K562 (cell line): ENCODE results near the gene SLC35G6.

Experiments used
- AFF1 ChIP-seq, 2 experiments: fragments of 450-650 bp; IDR thresholded peaks; 2 replicates each; pipeline ENCODE4 v1.6.1; 2018; ENCODE audit warnings: mild to moderate bottlenecking in 2 of 2, low read depth in 1 of 2; ENCODE audit not compliant: partially characterized antibody in 2 of 2
- MAX ChIP-seq: sonication (generic); formaldehyde crosslinking; IDR thresholded peaks from 2 replicates; pipeline ENCODE4 v1.9.0; 2022; ENCODE audit warnings: mild to moderate bottlenecking, missing genetic modification reagents
- TRIM28 ChIP-seq: fragments of 450-650 bp; IDR thresholded peaks from 2 replicates; pipeline ENCODE4 v1.6.1; 2017
- ZNF175 ChIP-seq: fragments of 200-800 bp; sonication (Bioruptor generic); IDR thresholded peaks from 2 replicates; pipeline ENCODE4 v1.6.1; 2016; ENCODE audit warnings: low read depth, mild to moderate bottlenecking, missing genetic modification characterization, missing compliant biosample characterization
- ZNF639 ChIP-seq, 2 experiments: fragments of 200-800 bp in 1 of 2; sonication (Bioruptor generic) in 1 of 2; sonication (generic) in 1 of 2; formaldehyde crosslinking in 1 of 2; IDR thresholded peaks in 1 of 2; conservative IDR thresholded peaks in 1 of 2; 2 replicates each; pipeline versions ENCODE4 v1.5.0 to v1.6.1; 2016 to 2020; ENCODE audit warnings: missing compliant biosample characterization in 1 of 2, missing genetic modification characterization in 1 of 2, missing genetic modification reagents in 1 of 2
- TF ChIP-seq, protein P1 (sequence below), 3 experiments: IDR thresholded peaks in 2 of 3; conservative IDR thresholded peaks in 1 of 3; 2 replicates each; pipeline ENCODE4 v1.5.1; 2011 to 2012; ENCODE audit warnings: low read length in 3 of 3, mild to moderate bottlenecking in 3 of 3, control low read depth in 2 of 3, improper control_type of control experiment in 1 of 3, inconsistent platforms in 1 of 3, low read depth in 1 of 3, mixed read lengths in 1 of 3, moderate library complexity in 1 of 3; ENCODE audit not compliant: insufficient read depth in 2 of 3
- TF ChIP-seq, protein P2 (sequence below), 2 experiments: fragments of 450-650 bp in 1 of 2; sonication (generic) in 1 of 2; formaldehyde crosslinking; conservative IDR thresholded peaks; 2 replicates each; pipeline versions ENCODE4 v1.4.0 to v1.8.1; 2020 to 2022; ENCODE audit warnings: mild to moderate bottlenecking in 1 of 2, missing genetic modification reagents in 1 of 2
- TF ChIP-seq, protein P3 (sequence below): fragments of 250-450 bp; sonication (Bioruptor Pico); IDR thresholded peaks from 2 replicates; pipeline ENCODE4 v1.5.0; 2022; ENCODE audit warnings: mild to moderate bottlenecking
- TF ChIP-seq, protein P4 (sequence below): fragments of 450-650 bp; IDR thresholded peaks from 2 replicates; pipeline ENCODE4 v1.7.1; 2018; ENCODE audit warnings: mild to moderate bottlenecking, low read depth; ENCODE audit not compliant: partially characterized antibody

DNA sequence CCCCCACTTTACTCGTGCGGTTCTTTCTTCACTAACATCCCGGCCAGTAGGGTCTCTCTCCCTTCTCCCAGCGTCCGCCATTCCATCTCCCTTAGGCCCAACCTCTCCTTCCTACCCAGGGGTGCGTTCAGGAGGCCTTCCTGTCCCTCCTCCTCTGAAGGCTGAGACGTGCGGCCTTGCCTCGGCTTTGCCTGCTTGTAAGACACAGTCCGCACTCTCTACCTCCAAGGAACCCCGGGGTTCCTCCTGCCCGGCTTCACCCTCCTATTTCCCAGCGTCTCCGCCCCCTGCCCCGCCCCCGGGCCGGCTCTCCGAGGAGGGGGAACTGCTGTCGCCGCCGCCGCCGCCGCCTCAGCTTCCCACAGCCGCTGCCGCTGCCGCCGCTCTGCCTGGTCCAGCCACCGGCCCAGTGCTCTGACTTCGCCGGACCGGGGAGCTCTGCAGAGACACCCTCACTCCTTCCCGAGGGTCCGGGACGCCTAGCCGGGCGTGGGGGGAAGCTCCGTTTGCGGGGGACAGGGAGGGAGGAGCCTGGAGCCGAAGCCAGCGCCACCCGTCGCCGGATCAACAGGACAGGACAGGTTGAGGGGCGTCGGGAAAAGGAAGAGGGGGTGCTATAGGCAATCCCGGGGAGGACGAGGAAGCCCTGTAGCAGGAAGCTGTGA is 43.2 kb upstream of the SLC35G6 start:
- TF ChIP-seq ZNF639 (CRISPR knock-in tag; conservative IDR thresholded peaks at IDR 0.05 in 1 of 2, IDR thresholded peaks at IDR 0.05 in 1 of 2), result no peak
- no peak for TF ChIP-seq ZNF175 (CRISPR knock-in tag)
- no peak for TF ChIP-seq MAX
- TF ChIP-seq, protein P1, sequence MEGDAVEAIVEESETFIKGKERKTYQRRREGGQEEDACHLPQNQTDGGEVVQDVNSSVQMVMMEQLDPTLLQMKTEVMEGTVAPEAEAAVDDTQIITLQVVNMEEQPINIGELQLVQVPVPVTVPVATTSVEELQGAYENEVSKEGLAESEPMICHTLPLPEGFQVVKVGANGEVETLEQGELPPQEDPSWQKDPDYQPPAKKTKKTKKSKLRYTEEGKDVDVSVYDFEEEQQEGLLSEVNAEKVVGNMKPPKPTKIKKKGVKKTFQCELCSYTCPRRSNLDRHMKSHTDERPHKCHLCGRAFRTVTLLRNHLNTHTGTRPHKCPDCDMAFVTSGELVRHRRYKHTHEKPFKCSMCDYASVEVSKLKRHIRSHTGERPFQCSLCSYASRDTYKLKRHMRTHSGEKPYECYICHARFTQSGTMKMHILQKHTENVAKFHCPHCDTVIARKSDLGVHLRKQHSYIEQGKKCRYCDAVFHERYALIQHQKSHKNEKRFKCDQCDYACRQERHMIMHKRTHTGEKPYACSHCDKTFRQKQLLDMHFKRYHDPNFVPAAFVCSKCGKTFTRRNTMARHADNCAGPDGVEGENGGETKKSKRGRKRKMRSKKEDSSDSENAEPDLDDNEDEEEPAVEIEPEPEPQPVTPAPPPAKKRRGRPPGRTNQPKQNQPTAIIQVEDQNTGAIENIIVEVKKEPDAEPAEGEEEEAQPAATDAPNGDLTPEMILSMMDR (IDR thresholded peaks at IDR 0.05 in 2 of 3, conservative IDR thresholded peaks at IDR 0.05 in 1 of 3; ENCODE audit: insufficient read depth in 2 of 3, low read depth in 1 of 3, low read length in 3 of 3), result no peak
- TF ChIP-seq, protein P2, sequence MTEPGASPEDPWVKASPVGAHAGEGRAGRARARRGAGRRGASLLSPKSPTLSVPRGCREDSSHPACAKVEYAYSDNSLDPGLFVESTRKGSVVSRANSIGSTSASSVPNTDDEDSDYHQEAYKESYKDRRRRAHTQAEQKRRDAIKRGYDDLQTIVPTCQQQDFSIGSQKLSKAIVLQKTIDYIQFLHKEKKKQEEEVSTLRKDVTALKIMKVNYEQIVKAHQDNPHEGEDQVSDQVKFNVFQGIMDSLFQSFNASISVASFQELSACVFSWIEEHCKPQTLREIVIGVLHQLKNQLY (CRISPR knock-in tag; conservative IDR thresholded peaks at IDR 0.05), result no peak
- no peak for TF ChIP-seq AFF1 (IDR thresholded peaks at IDR 0.05; ENCODE audit: low read depth in 1 of 2, partially characterized antibody in 2 of 2)
- TF ChIP-seq, protein P3, sequence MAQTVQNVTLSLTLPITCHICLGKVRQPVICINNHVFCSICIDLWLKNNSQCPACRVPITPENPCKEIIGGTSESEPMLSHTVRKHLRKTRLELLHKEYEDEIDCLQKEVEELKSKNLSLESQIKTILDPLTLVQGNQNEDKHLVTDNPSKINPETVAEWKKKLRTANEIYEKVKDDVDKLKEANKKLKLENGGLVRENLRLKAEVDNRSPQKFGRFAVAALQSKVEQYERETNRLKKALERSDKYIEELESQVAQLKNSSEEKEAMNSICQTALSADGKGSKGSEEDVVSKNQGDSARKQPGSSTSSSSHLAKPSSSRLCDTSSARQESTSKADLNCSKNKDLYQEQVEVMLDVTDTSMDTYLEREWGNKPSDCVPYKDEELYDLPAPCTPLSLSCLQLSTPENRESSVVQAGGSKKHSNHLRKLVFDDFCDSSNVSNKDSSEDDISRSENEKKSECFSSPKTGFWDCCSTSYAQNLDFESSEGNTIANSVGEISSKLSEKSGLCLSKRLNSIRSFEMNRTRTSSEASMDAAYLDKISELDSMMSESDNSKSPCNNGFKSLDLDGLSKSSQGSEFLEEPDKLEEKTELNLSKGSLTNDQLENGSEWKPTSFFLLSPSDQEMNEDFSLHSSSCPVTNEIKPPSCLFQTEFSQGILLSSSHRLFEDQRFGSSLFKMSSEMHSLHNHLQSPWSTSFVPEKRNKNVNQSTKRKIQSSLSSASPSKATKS (CRISPR knock-in tag), result no peak
- no peak for TF ChIP-seq TRIM28
- TF ChIP-seq, protein P4, sequence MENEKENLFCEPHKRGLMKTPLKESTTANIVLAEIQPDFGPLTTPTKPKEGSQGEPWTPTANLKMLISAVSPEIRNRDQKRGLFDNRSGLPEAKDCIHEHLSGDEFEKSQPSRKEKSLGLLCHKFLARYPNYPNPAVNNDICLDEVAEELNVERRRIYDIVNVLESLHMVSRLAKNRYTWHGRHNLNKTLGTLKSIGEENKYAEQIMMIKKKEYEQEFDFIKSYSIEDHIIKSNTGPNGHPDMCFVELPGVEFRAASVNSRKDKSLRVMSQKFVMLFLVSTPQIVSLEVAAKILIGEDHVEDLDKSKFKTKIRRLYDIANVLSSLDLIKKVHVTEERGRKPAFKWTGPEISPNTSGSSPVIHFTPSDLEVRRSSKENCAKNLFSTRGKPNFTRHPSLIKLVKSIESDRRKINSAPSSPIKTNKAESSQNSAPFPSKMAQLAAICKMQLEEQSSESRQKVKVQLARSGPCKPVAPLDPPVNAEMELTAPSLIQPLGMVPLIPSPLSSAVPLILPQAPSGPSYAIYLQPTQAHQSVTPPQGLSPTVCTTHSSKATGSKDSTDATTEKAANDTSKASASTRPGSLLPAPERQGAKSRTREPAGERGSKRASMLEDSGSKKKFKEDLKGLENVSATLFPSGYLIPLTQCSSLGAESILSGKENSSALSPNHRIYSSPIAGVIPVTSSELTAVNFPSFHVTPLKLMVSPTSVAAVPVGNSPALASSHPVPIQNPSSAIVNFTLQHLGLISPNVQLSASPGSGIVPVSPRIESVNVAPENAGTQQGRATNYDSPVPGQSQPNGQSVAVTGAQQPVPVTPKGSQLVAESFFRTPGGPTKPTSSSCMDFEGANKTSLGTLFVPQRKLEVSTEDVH, result no peak
